Stomach smooth muscle (tissue), 2 donors: ENCODE measurements around the gene SCNN1G.

Experiments
- H3K27ac ChIP-seq: one replicate; pipeline ENCODE4 v1.7.0; 2013; ENCODE audit warnings: mild to moderate bottlenecking, low read length, inconsistent platforms
- H3K27me3 ChIP-seq, 2 donors: one replicate each; pipeline ENCODE4 v1.7.0; 2013; ENCODE audit warnings: low read length in 2 of 2; ENCODE audit not compliant: insufficient read depth in 2 of 2, control insufficient read depth in 1 of 2
- H3K36me3 ChIP-seq, 2 donors: one replicate each; pipeline ENCODE4 v1.7.0; 2013; ENCODE audit warnings: low read length in 2 of 2; ENCODE audit not compliant: control insufficient read depth in 2 of 2, insufficient read depth in 2 of 2
- H3K4me1 ChIP-seq: one replicate; pipeline ENCODE4 v1.7.0; 2013; ENCODE audit warnings: low read length; ENCODE audit not compliant: control insufficient read depth, insufficient read depth
- H3K4me3 ChIP-seq, 2 donors: one replicate each; pipeline ENCODE4 v1.7.0; 2013; ENCODE audit warnings: low read length in 2 of 2
- H3K9ac ChIP-seq, 2 donors: one replicate each; pipeline ENCODE4 v1.7.0; 2013; ENCODE audit warnings: low read length in 2 of 2, mild to moderate bottlenecking in 1 of 2
- H3K9me3 ChIP-seq, 2 donors: one replicate each; pipeline ENCODE4 v1.7.0; 2013; ENCODE audit warnings: low read length in 2 of 2; ENCODE audit not compliant: control insufficient read depth in 2 of 2
- donor health status: healthy.
- donor health status: Pancreatic carcinoma.

Gene SCNN1G

DNA sequence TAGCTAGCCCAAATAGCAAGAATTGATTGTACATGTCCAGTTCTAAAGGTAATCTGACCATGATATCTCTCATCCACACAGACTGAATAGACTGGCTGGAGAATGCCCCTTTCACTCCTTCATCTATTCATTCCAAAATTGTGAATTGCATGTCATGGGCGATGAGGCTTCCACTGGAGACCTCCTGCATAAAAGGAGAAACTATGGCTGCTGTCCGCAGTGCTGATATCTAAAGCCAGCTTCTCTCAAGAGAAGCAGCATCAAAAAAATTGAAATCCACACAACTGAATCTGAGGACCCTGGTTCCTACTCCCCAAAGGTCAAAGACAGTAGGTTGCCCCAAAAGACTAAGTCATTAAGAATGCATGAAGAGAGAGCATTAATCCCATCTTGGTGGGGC lies 7.9 kb upstream of the SCNN1G start:
- Histone ChIP-seq H3K4me1 (no peaks in the 10 kb centered on the region), H3K9me3 (no peaks in the 10 kb centered on the region), H3K27ac (no peak overlapping the region), H3K4me3 (no peak overlapping the region), H3K27me3 (peaks cover 6% of the 10 kb centered on the region in 2 donors), H3K9ac (no peak overlapping the region), H3K36me3 (no peaks in the 10 kb centered on the region)

DNA sequence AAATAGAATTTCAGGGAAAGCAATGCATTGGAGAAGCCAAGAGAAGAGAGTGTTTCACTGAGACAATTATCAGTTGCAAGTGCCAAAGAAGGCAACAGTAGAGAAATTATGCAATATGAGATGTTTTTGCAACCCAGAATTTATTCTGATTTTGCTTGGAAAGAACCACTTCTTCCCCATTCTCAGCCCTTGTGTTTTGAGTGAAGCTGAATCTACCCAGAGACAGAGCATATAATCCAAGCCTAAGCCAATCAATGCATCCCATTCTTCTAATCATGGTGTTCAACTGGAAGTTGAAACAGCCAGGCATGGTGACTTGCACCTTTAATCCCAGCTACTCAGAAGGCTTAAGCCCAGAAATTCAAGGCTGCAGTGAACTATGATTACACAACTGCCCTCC lies 6.9 kb upstream of the SCNN1G start:
- H3K27me3 ChIP-seq = peaks cover 9 to 10% of the 10 kb centered on the region in 2 donors
- H3K9me3 ChIP-seq = no peaks in the 10 kb centered on the region
- H3K4me1 ChIP-seq = no peaks in the 10 kb centered on the region
- no peak overlapping the region for H3K9ac ChIP-seq
- no peak overlapping the region for H3K4me3 ChIP-seq
- no peaks in the 10 kb centered on the region for H3K36me3 ChIP-seq
- no peak overlapping the region for H3K27ac ChIP-seq

- Histone ChIP-seq H3K4me3 (no peak overlapping the region), H3K27me3 (peaks cover 40 to 48% of the 10 kb centered on the region in 2 donors), H3K9me3 (no peaks in the 10 kb centered on the region), H3K9ac (no peak overlapping the region), H3K36me3 (no peaks in the 10 kb centered on the region), H3K4me1 (peaks cover 14% of the 10 kb centered on the region), H3K27ac (no peak overlapping the region)
Measured at GRCh38 chr16:23181506-23181905, 1.0 kb upstream of the SCNN1G start.

GRCh38 chr16:23182206-23182678 lies 303 bp upstream of the SCNN1G start:
- Histone ChIP-seq H3K27me3 (peaks cover 40 to 48% of the 10 kb centered on the region in 2 donors), H3K27ac (no peak overlapping the region), H3K4me1 (peaks cover 14% of the 10 kb centered on the region), H3K4me3 (peak overlapping the region; percentile 7 to 65), H3K9ac (no peak overlapping the region), H3K36me3 (no peaks in the 10 kb centered on the region), H3K9me3 (no peaks in the 10 kb centered on the region)

DNA sequence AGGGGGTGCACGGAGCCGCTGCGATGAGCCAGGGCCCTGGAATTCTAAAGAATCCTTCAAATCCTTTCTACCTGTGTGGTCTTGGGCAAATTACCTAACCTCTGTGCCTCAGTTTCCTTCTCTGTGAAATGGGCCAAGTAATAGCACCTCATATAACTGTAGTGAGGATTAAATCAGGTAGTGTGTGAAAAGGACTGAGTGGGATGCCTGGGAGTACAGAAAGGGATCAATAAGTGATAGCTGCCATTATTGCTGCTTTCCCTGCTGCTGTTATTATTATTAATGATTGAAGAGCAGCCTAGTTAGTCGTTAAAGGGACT lies 958 bp downstream of the SCNN1G start:
- no peak overlapping the region for H3K9ac ChIP-seq
- peaks cover 14% of the 10 kb centered on the region for H3K4me1 ChIP-seq
- peaks cover 40 to 50% of the 10 kb centered on the region in 2 donors for H3K27me3 ChIP-seq
- H3K27ac ChIP-seq = no peak overlapping the region
- no peak overlapping the region for H3K4me3 ChIP-seq
- H3K36me3 ChIP-seq = no peaks in the 10 kb centered on the region
- no peaks in the 10 kb centered on the region for H3K9me3 ChIP-seq

GRCh38 chr16:23185656-23186055 lies 3.1 kb downstream of the SCNN1G start:
- Histone ChIP-seq H3K27ac (no peak overlapping the region), H3K9me3 (no peaks in the 10 kb centered on the region), H3K4me3 (no peak overlapping the region), H3K27me3 (peaks cover 32 to 40% of the 10 kb centered on the region in 2 donors), H3K36me3 (no peaks in the 10 kb centered on the region), H3K4me1 (peaks cover 14% of the 10 kb centered on the region), H3K9ac (no peak overlapping the region)

DNA sequence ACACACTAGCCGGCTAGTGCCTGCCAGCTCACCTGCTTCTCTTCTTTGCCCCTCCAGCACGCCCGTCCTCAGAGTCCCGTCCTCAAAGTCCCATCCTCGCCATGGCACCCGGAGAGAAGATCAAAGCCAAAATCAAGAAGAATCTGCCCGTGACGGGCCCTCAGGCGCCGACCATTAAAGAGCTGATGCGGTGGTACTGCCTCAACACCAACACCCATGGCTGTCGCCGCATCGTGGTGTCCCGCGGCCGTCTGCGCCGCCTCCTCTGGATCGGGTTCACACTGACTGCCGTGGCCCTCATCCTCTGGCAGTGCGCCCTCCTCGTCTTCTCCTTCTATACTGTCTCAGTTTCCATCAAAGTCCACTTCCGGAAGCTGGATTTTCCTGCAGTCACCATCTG lies 3.6 kb downstream of the SCNN1G start:
- Histone ChIP-seq H3K27ac (no peak overlapping the region), H3K4me1 (peaks cover 14% of the 10 kb centered on the region), H3K9ac (no peak overlapping the region), H3K27me3 (peaks cover 28 to 36% of the 10 kb centered on the region in 2 donors), H3K36me3 (no peaks in the 10 kb centered on the region), H3K4me3 (no peak overlapping the region), H3K9me3 (no peaks in the 10 kb centered on the region)

- Histone ChIP-seq H3K27ac (no peak overlapping the region), H3K27me3 (peaks cover 24 to 30% of the 10 kb centered on the region in 2 donors), H3K36me3 (no peaks in the 10 kb centered on the region), H3K4me1 (peaks cover 10% of the 10 kb centered on the region), H3K4me3 (no peak overlapping the region), H3K9me3 (no peaks in the 10 kb centered on the region), H3K9ac (no peak overlapping the region)
Measured at GRCh38 chr16:23187341-23187740, 4.8 kb downstream of the SCNN1G start.

GRCh38 chr16:23188911-23189310 lies 6.4 kb downstream of the SCNN1G start:
- H3K27me3 ChIP-seq = peaks cover 13 to 14% of the 10 kb centered on the region in 2 donors
- no peak overlapping the region for H3K27ac ChIP-seq
- H3K4me1 ChIP-seq = no peaks in the 10 kb centered on the region
- H3K9ac ChIP-seq = no peak overlapping the region
- H3K36me3 ChIP-seq = no peaks in the 10 kb centered on the region
- no peaks in the 10 kb centered on the region for H3K9me3 ChIP-seq
- H3K4me3 ChIP-seq = no peak overlapping the region

- H3K27ac ChIP-seq = no peak overlapping the region
Measured at GRCh38 chr16:23194497-23195221, 12.1 kb downstream of the SCNN1G start.

GRCh38 chr16:23195366-23195978 lies 12.9 kb downstream of the SCNN1G start:
- Histone ChIP-seq H3K9ac (peak overlapping the region in 1 of 2 donors; percentile 5), H3K9me3 (no peaks in the 10 kb centered on the region), H3K36me3 (no peaks in the 10 kb centered on the region), H3K4me3 (no peak overlapping the region), H3K4me1 (peaks cover 16% of the 10 kb centered on the region), H3K27ac (no peak overlapping the region), H3K27me3 (no peaks in the 10 kb centered on the region)

More at GRCh38 chr16:23194497-23195221, 12.1 kb downstream of the SCNN1G start:
- H3K4me1 ChIP-seq = peaks cover 16% of the 10 kb centered on the region
- H3K36me3 ChIP-seq = no peaks in the 10 kb centered on the region
- no peak overlapping the region for H3K9ac ChIP-seq
- H3K27me3 ChIP-seq = no peaks in the 10 kb centered on the region
- H3K4me3 ChIP-seq = no peak overlapping the region
- no peaks in the 10 kb centered on the region for H3K9me3 ChIP-seq
